Measurements from ENCODE around the gene AHCY. TPM values are rescaled to one million over a fixed set of nuclear protein-coding genes. Genes with fewer than 3 reads are reported as not detected.
"Not testable (repeated sequence)": the region's sequence is repeated elsewhere in the genome, so short reads cannot be mapped to it uniquely, and the experiment has no call there.

AHCY gene
- total RNA-seq, 1 experiment from 2014 or later, result 398 TPM

GRCh38 chr20:34299556-34300255 is 3.4 kb downstream of the AHCY start:
- no peak for DNase-seq (ENCODE audit: low spot score)

- DNase-seq (ENCODE audit: low spot score), result not testable (repeated sequence)
Measured at GRCh38 chr20:34298294-34298784, 4.8 kb downstream of the AHCY start.

- DNase-seq (ENCODE audit: low spot score), result no peak
Measured at GRCh38 chr20:34296468-34296867, 6.7 kb downstream of the AHCY start.

- DNase-seq (ENCODE audit: low spot score), result no peak
Measured at GRCh38 chr20:34295284-34295683, 7.9 kb downstream of the AHCY start.

GRCh38 chr20:34294563-34294962 is 8.6 kb downstream of the AHCY start:
- DNase-seq (ENCODE audit: low spot score), result no peak

GRCh38 chr20:34293589-34293988 is 9.6 kb downstream of the AHCY start:
- DNase-seq (ENCODE audit: low spot score), result no peak

GRCh38 chr20:34293119-34293518 is 10.0 kb downstream of the AHCY start:
- no peak for DNase-seq (ENCODE audit: low spot score)

- DNase-seq (ENCODE audit: low spot score), result no peak
Measured at GRCh38 chr20:34292496-34292895, 10.7 kb downstream of the AHCY start.

GRCh38 chr20:34290471-34290870 is 12.7 kb downstream of the AHCY start:
- DNase-seq (ENCODE audit: low spot score), result no peak

- not testable (repeated sequence) for DNase-seq (ENCODE audit: low spot score)
Measured at GRCh38 chr20:34287500-34287899, 15.7 kb downstream of the AHCY start.

- no peak for DNase-seq (ENCODE audit: low spot score)
Measured at GRCh38 chr20:34285450-34285849, 17.7 kb downstream of the AHCY start.

- DNase-seq (ENCODE audit: low spot score), result no peak
Measured at GRCh38 chr20:34283844-34284243, 19.3 kb downstream of the AHCY start.

GRCh38 chr20:34282041-34282440 is 21.1 kb downstream of the AHCY start:
- no peak for DNase-seq (ENCODE audit: low spot score)

GRCh38 chr20:34281177-34281576 is 22.0 kb downstream of the AHCY start:
- DNase-seq (ENCODE audit: low spot score), result no peak

- no peak for DNase-seq (ENCODE audit: low spot score)
Measured at GRCh38 chr20:34274694-34275093, 28.5 kb downstream of the AHCY start.

GRCh38 chr20:34271956-34272355 is 31.2 kb downstream of the AHCY start:
- DNase-seq (ENCODE audit: low spot score), result no peak

- DNase-seq (ENCODE audit: low spot score), result no peak
Measured at GRCh38 chr20:34269996-34270627, 33.0 kb downstream of the AHCY start.

- DNase-seq (ENCODE audit: low spot score), result no peak
Measured at GRCh38 chr20:34268851-34269636, 34.1 kb downstream of the AHCY start.

GRCh38 chr20:34268145-34268544 is 35.0 kb downstream of the AHCY start:
- DNase-seq (ENCODE audit: low spot score), result no peak

- no peak for DNase-seq (ENCODE audit: low spot score)
Measured at GRCh38 chr20:34264141-34264540, 39.0 kb downstream of the AHCY start.

GRCh38 chr20:34263468-34263867 is 39.7 kb downstream of the AHCY start:
- not testable (repeated sequence) for DNase-seq (ENCODE audit: low spot score)
